GM13976 (cell line): ENCODE data around the gene ITPR1.

Source experiments
- DNase-seq: peaks from one replicate; pipeline ENCODE4 v3.0.0; 2012; ENCODE audit warnings: low spot score
- CTCF ChIP-seq: IDR thresholded peaks from 2 replicates; pipeline ENCODE4 v1.5.1; 2012; ENCODE audit warnings: borderline replicate concordance, mild to moderate bottlenecking; ENCODE audit not compliant: insufficient read depth; ENCODE audit errors: extremely low read depth, missing control alignments, control extremely low read depth
- in situ Hi-C: fragments of 300-500 bp; cut with MboI; formaldehyde crosslinking; loops from one replicate; pipeline ENCODE4 v1.12.0; 2022; ENCODE audit warnings: low sequenced_read_pairs, mixed read lengths, inconsistent platforms; ENCODE audit not compliant: unreplicated experiment

Gene ITPR1

GRCh38 chr3:4613366-4613765 is 120.2 kb downstream of the ITPR1 start:
- TF ChIP-seq CTCF, result no peak
- in situ Hi-C loops, result no loop called here
- DNase-seq, result no peak

DNA sequence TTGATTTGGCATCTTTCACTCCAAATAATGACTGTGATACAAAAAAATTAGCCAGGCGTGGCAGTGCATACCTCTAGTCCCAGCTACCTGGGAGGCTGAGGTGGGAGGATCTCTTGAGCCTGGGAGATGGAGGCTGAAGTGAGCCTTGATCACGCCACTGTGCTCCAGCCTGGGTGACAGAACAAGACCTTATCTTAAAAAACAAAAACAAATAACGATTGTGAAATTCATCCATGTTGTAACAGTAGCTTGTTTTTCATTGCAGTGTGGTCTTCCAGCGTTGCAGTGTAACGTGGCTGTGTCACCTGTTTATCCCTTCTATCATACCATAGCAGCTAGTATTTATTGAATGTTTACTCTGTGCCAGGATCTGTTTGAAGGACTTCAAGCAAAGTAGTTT is 120.9 kb downstream of the ITPR1 start:
- no peak for TF ChIP-seq CTCF
- DNase-seq, result no peak
- in situ Hi-C loops, result no loop called here

DNA sequence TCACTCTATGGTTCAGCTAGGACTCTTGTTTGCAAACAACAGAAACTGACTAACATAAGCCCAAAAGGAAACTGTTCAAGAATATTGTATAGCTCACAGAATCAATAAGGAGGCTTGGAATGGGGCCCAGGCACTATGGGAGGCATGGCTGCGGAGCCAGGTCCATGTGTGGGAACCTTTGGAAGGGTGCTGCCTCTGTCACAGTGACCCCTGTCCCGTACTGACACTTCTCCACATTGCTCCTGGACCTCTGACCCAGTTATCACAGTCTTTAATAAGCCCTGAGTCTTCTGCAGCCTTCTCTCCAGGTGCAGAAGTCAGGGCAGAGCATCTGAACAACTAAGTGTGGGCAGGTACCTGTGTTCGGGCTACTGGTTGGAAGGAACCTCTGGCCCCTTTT is 121.8 kb downstream of the ITPR1 start:
- in situ Hi-C loops, result no loop called here
- TF ChIP-seq CTCF, result no peak
- no peak for DNase-seq

GRCh38 chr3:4615750-4616149 is 122.6 kb downstream of the ITPR1 start:
- TF ChIP-seq CTCF, result no peak

DNA sequence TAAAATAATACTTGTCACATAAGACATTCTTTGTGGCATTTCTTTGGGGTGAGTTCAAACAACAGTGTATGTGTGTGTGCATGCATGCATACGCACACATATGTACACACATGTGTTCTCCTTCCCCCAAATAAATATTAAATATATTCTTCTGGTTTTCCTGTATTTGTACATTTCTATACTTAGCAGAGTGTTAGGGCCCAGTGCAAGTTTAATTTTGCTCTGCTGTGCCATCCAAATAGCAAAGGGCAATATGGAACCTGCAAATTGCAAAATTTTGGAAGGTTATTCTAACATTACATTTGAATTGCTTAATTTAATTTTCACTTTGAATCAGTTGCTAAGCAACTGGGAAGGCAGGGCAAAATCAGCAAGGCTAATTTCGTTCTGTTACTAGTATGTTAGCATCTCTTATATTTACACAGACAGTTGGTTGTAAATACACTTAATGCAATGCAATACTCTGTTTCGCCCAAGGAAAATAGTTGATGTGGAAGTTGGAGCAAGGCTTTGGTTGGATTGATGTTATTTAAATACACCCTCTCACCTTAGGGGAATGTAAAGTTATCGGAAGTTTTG is 130.4 kb downstream of the ITPR1 start:
- in situ Hi-C loops, result no loop called here
- DNase-seq, result no peak
- no peak for TF ChIP-seq CTCF

More at GRCh38 chr3:4615750-4616149, 122.6 kb downstream of the ITPR1 start:
- DNase-seq, result no peak
- in situ Hi-C loops, result no loop called here

DNA sequence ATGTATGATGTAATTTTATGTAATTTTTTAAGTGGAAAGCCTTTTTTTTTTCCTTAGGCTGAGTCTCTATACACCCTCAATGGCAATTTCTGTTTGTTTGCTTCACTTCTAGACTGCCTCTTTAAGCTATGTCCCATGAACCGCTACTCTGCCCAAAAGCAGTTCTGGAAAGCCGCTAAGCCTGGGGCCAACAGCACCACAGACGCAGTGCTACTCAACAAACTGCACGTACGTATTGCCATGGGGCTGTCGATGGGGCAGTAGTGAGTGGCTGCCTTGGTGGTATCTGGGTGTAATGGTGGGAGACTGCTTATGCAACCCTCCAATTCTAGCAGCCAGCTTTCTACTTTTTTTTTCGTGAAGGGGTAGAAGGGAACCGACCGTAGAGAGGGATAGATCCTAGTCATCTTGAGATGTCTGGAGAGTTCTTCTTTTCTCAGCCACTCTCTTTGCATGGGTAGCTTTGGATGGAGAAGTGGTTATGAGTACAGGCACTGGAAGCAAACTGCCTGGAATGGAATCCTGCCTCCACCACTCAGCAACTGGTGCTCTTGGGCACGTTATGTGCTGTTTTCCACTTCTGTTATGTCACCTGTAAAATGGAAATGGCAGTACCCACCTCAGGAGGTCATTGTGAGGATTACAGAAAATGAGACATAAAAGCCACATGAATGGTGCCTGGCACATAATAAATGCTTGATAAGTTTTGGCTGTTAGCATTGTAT is 134.7 kb downstream of the ITPR1 start:
- in situ Hi-C loops, result no loop called here
- DNase-seq, result no peak
- TF ChIP-seq CTCF, result no peak
